Measurements from ENCODE around the gene ASB9.
"Not testable (repeated sequence)": the region's sequence is repeated elsewhere in the genome, so short reads cannot be mapped to it uniquely, and the experiment has no call there.

The ASB9 gene

GRCh38 chrX:15274946-15275345 lies 5.1 kb upstream of the ASB9 start:
- Mint-ChIP-seq H3K9me3 (no peaks in the 10 kb centered on the region), H3K27ac (no peak overlapping the region), H3K27me3 (no peaks in the 10 kb centered on the region), H3K4me3 (no peak overlapping the region), H3K36me3 (ENCODE audit: low read depth) (no peaks in the 10 kb centered on the region), H3K4me1 (ENCODE audit: low read depth) (peaks cover under 1% of the 10 kb centered on the region)
- intact Hi-C loops (cut with micrococcal nuclease), result no loop called here

- intact Hi-C loops (cut with micrococcal nuclease); H3K27me3 Mint-ChIP-seq; H3K36me3 Mint-ChIP-seq (ENCODE audit: low read depth); H3K4me1 Mint-ChIP-seq (ENCODE audit: low read depth); H3K27ac Mint-ChIP-seq; H3K4me3 Mint-ChIP-seq; H3K9me3 Mint-ChIP-seq: not testable (repeated sequence)
Measured at GRCh38 chrX:15273275-15273674, 3.4 kb upstream of the ASB9 start.

- Mint-ChIP-seq H3K27me3 (no peaks in the 10 kb centered on the region), H3K9me3 (no peaks in the 10 kb centered on the region), H3K4me3 (no peak overlapping the region), H3K4me1 (ENCODE audit: low read depth) (peaks cover 6% of the 10 kb centered on the region), H3K36me3 (ENCODE audit: low read depth) (no peaks in the 10 kb centered on the region), H3K27ac (no peak overlapping the region)
- intact Hi-C loops (cut with micrococcal nuclease), result no loop called here
Measured at GRCh38 chrX:15271757-15272156, 1.9 kb upstream of the ASB9 start.

- Mint-ChIP-seq H3K27ac (no peak overlapping the region), H3K4me3 (no peak overlapping the region), H3K4me1 (ENCODE audit: low read depth) (peaks cover 6% of the 10 kb centered on the region), H3K9me3 (no peaks in the 10 kb centered on the region), H3K27me3 (no peaks in the 10 kb centered on the region), H3K36me3 (ENCODE audit: low read depth) (no peaks in the 10 kb centered on the region)
- intact Hi-C loops (cut with micrococcal nuclease), result no loop called here
Measured at GRCh38 chrX:15269120-15269519, 763 bp downstream of the ASB9 start.

- H3K4me1 Mint-ChIP-seq (ENCODE audit: low read depth), result no peaks in the 10 kb centered on the region
- H3K9me3 Mint-ChIP-seq, result no peaks in the 10 kb centered on the region
- no peaks in the 10 kb centered on the region for H3K36me3 Mint-ChIP-seq (ENCODE audit: low read depth)
- H3K27me3 Mint-ChIP-seq, result no peaks in the 10 kb centered on the region
- intact Hi-C loops (cut with micrococcal nuclease), result no loop called here
- H3K4me3 Mint-ChIP-seq, result no peak overlapping the region
- H3K27ac Mint-ChIP-seq, result no peak overlapping the region
Measured at GRCh38 chrX:15254852-15255251, 15.0 kb downstream of the ASB9 start.

GRCh38 chrX:15245896-15246295 lies 24.0 kb downstream of the ASB9 start:
- Mint-ChIP-seq H3K9me3 (no peaks in the 10 kb centered on the region), H3K36me3 (ENCODE audit: low read depth) (no peaks in the 10 kb centered on the region), H3K4me1 (ENCODE audit: low read depth) (no peaks in the 10 kb centered on the region), H3K27ac (no peak overlapping the region), H3K27me3 (no peaks in the 10 kb centered on the region), H3K4me3 (no peak overlapping the region)
- intact Hi-C loops (cut with micrococcal nuclease), result no loop called here

- Mint-ChIP-seq H3K27ac (no peak overlapping the region), H3K9me3 (no peaks in the 10 kb centered on the region), H3K36me3 (ENCODE audit: low read depth) (no peaks in the 10 kb centered on the region), H3K27me3 (no peaks in the 10 kb centered on the region), H3K4me3 (no peak overlapping the region), H3K4me1 (ENCODE audit: low read depth) (no peaks in the 10 kb centered on the region)
- intact Hi-C loops (cut with micrococcal nuclease), result loop anchor here (5.0 kb wide), 2 partner anchors 137 to 1147 kb away; no protein-coding TSS in a partner anchor
Measured at GRCh38 chrX:15244421-15244820, 25.5 kb downstream of the ASB9 start.

GRCh38 chrX:15242899-15243555 lies 26.9 kb downstream of the ASB9 start:
- H3K27me3 Mint-ChIP-seq, result no peaks in the 10 kb centered on the region
- H3K4me1 Mint-ChIP-seq (ENCODE audit: low read depth), result no peaks in the 10 kb centered on the region
- intact Hi-C loops (cut with micrococcal nuclease), result loop anchor here (2.0 to 5.0 kb wide), 3 partner anchors 136 to 1202 kb away; no protein-coding TSS in a partner anchor
- H3K36me3 Mint-ChIP-seq (ENCODE audit: low read depth), result no peaks in the 10 kb centered on the region
- no peaks in the 10 kb centered on the region for H3K9me3 Mint-ChIP-seq
- H3K27ac Mint-ChIP-seq, result no peak overlapping the region
- H3K4me3 Mint-ChIP-seq, result no peak overlapping the region

- H3K36me3 Mint-ChIP-seq (ENCODE audit: low read depth), result no peaks in the 10 kb centered on the region
- no peak overlapping the region for H3K4me3 Mint-ChIP-seq
- intact Hi-C loops (cut with micrococcal nuclease), result loop anchor here (5.0 kb wide), 2 partner anchors 134 to 1144 kb away; no protein-coding TSS in a partner anchor
- H3K4me1 Mint-ChIP-seq (ENCODE audit: low read depth), result no peaks in the 10 kb centered on the region
- no peaks in the 10 kb centered on the region for H3K9me3 Mint-ChIP-seq
- H3K27me3 Mint-ChIP-seq, result peaks cover 2% of the 10 kb centered on the region
- H3K27ac Mint-ChIP-seq, result no peak overlapping the region
Measured at GRCh38 chrX:15241301-15241700, 28.6 kb downstream of the ASB9 start.

- intact Hi-C loops (cut with micrococcal nuclease), result loop anchor here (5.0 kb wide), 2 partner anchors 133 to 1143 kb away; no protein-coding TSS in a partner anchor
- Mint-ChIP-seq H3K9me3 (no peaks in the 10 kb centered on the region), H3K27me3 (peaks cover 2% of the 10 kb centered on the region), H3K36me3 (ENCODE audit: low read depth) (no peaks in the 10 kb centered on the region), H3K4me1 (ENCODE audit: low read depth) (peaks cover under 1% of the 10 kb centered on the region), H3K27ac (no peak overlapping the region), H3K4me3 (no peak overlapping the region)
Measured at GRCh38 chrX:15240414-15240813, 29.5 kb downstream of the ASB9 start.

GRCh38 chrX:15236146-15236545 lies 33.7 kb downstream of the ASB9 start:
- no peak overlapping the region for H3K27ac Mint-ChIP-seq
- intact Hi-C loops (cut with micrococcal nuclease), result no loop called here
- H3K36me3 Mint-ChIP-seq (ENCODE audit: low read depth), result no peaks in the 10 kb centered on the region
- H3K4me1 Mint-ChIP-seq (ENCODE audit: low read depth), result peaks cover 4% of the 10 kb centered on the region
- H3K27me3 Mint-ChIP-seq, result peaks cover 2% of the 10 kb centered on the region
- no peaks in the 10 kb centered on the region for H3K9me3 Mint-ChIP-seq
- H3K4me3 Mint-ChIP-seq, result no peak overlapping the region

GRCh38 chrX:15235001-15235400 lies 34.9 kb downstream of the ASB9 start:
- H3K27ac Mint-ChIP-seq, result no peak overlapping the region
- no peaks in the 10 kb centered on the region for H3K9me3 Mint-ChIP-seq
- H3K36me3 Mint-ChIP-seq (ENCODE audit: low read depth), result no peaks in the 10 kb centered on the region
- peaks cover 4% of the 10 kb centered on the region for H3K4me1 Mint-ChIP-seq (ENCODE audit: low read depth)
- H3K27me3 Mint-ChIP-seq, result peaks cover 2% of the 10 kb centered on the region
- H3K4me3 Mint-ChIP-seq, result no peak overlapping the region
- intact Hi-C loops (cut with micrococcal nuclease), result no loop called here

GRCh38 chrX:15233416-15234015 lies 36.4 kb downstream of the ASB9 start:
- Mint-ChIP-seq H3K4me1 (ENCODE audit: low read depth) (peaks cover 4% of the 10 kb centered on the region), H3K9me3 (no peaks in the 10 kb centered on the region), H3K27ac (no peak overlapping the region), H3K27me3 (peaks cover 2% of the 10 kb centered on the region), H3K36me3 (ENCODE audit: low read depth) (no peaks in the 10 kb centered on the region), H3K4me3 (no peak overlapping the region)
- intact Hi-C loops (cut with micrococcal nuclease), result no loop called here

GRCh38 chrX:15224747-15225146 lies 45.1 kb downstream of the ASB9 start:
- Mint-ChIP-seq H3K4me3 (no peak overlapping the region), H3K36me3 (ENCODE audit: low read depth) (no peaks in the 10 kb centered on the region), H3K27ac (no peak overlapping the region), H3K27me3 (no peaks in the 10 kb centered on the region), H3K9me3 (no peaks in the 10 kb centered on the region), H3K4me1 (ENCODE audit: low read depth) (no peaks in the 10 kb centered on the region)
- intact Hi-C loops (cut with micrococcal nuclease), result no loop called here

- H3K36me3 Mint-ChIP-seq (ENCODE audit: low read depth), result no peaks in the 10 kb centered on the region
- intact Hi-C loops (cut with micrococcal nuclease), result no loop called here
- no peaks in the 10 kb centered on the region for H3K9me3 Mint-ChIP-seq
- no peak overlapping the region for H3K27ac Mint-ChIP-seq
- no peaks in the 10 kb centered on the region for H3K4me1 Mint-ChIP-seq (ENCODE audit: low read depth)
- no peak overlapping the region for H3K4me3 Mint-ChIP-seq
- no peaks in the 10 kb centered on the region for H3K27me3 Mint-ChIP-seq
Measured at GRCh38 chrX:15221321-15221720, 48.6 kb downstream of the ASB9 start.
